Suprapubic skin (tissue), 4 donors: Measurements from ENCODE around the gene LYG1. TPM values are rescaled to one million over a fixed set of nuclear protein-coding genes. Genes with fewer than 3 reads are reported as not detected.

ENCODE experiments used
- DNase-seq, 2 donors: peaks; one replicate each; pipeline ENCODE4 v3.0.0-alpha.2; 2019; ENCODE audit warnings: low spot score in 2 of 2
- H3K27ac ChIP-seq: fragments of 200-600 bp; sonication (generic); one replicate; pipeline ENCODE4 v1.5.1; 2019
- H3K27me3 ChIP-seq: fragments of 200-600 bp; sonication (generic); one replicate; pipeline ENCODE4 v1.5.1; 2019
- H3K36me3 ChIP-seq: fragments of 200-600 bp; sonication (generic); one replicate; pipeline ENCODE4 v1.5.1; 2019
- H3K4me1 ChIP-seq: fragments of 200-600 bp; sonication (generic); one replicate; pipeline ENCODE4 v1.5.1; 2019
- H3K4me3 ChIP-seq: fragments of 200-600 bp; sonication (generic); one replicate; pipeline ENCODE4 v1.5.1; 2019; ENCODE audit warnings: mild to moderate bottlenecking
- H3K9me3 ChIP-seq: fragments of 200-600 bp; sonication (generic); one replicate; pipeline ENCODE4 v1.5.1; 2019
- CTCF ChIP-seq, 2 donors: fragments of 200-600 bp in 1 of 2; fragments of 450-650 bp in 1 of 2; sonication (generic) in 1 of 2; IDR thresholded peaks; one replicate each; pipeline ENCODE4 v1.5.1; 2016 to 2019; ENCODE audit warnings: antibody characterized with exemption in 2 of 2, mild to moderate bottlenecking in 1 of 2, moderate library complexity in 1 of 2
- EP300 ChIP-seq: sonication (generic); formaldehyde crosslinking; IDR thresholded peaks from one replicate; pipeline ENCODE4 v1.6.1; 2017; ENCODE audit warnings: antibody characterized with exemption
- POLR2A ChIP-seq, 2 donors: fragments of 450-650 bp; IDR thresholded peaks; one replicate each; pipeline ENCODE4 v1.6.1; 2017; ENCODE audit warnings: antibody characterized with exemption in 2 of 2, mild to moderate bottlenecking in 2 of 2, moderate library complexity in 2 of 2
- POLR2AphosphoS5 ChIP-seq, 3 donors: sonication (generic); formaldehyde crosslinking; IDR thresholded peaks; one replicate each; pipeline ENCODE4 v1.6.1; 2017; ENCODE audit warnings: antibody characterized with exemption in 3 of 3
- whole genome bisulfite sequencing: methylation state at CpG from one replicate; pipeline ENCODE4 v1.1.5; 2018; 5-methylcytosine and 5-hydroxymethylcytosine counted together
- total RNA-seq, 4 donors: library from RNA; depleted of rRNA; stranded (reverse); fragments of >200 nt; gene quantifications; one replicate each; pipeline ENCODE4 v1.1.0, GENCODE V29; 2016

LYG1 gene
- total RNA-seq, 4 donors from 2014 or later: 0.89 to 4.0 (median 1.4) TPM

GRCh38 chr2:99340669-99341236 is 39.8 kb upstream of the LYG1 start:
- Histone ChIP-seq H3K9me3 (no peaks in the 10 kb centered on the region), H3K36me3 (no peaks in the 10 kb centered on the region), H3K27me3 (no peaks in the 10 kb centered on the region), H3K27ac (no peak overlapping the region), H3K4me1 (peaks cover 24% of the 10 kb centered on the region), H3K4me3 (no peak overlapping the region)
- no peak for DNase-seq
- WGBS: 85% methylated on average over 8 of the region's 8 CpGs
- no peak for TF ChIP-seq POLR2AphosphoS5 (IDR thresholded peaks at IDR 0.05)
- TF ChIP-seq EP300: no peak
- no peak for TF ChIP-seq POLR2A (IDR thresholded peaks at IDR 0.05)
- TF ChIP-seq CTCF (IDR thresholded peaks at IDR 0.05): no peak

- Histone ChIP-seq H3K36me3 (no peaks in the 10 kb centered on the region), H3K4me1 (peaks cover 43% of the 10 kb centered on the region), H3K4me3 (peak overlapping the region; percentile 98), H3K27ac (peak overlapping the region; percentile 91), H3K9me3 (no peaks in the 10 kb centered on the region), H3K27me3 (no peaks in the 10 kb centered on the region)
- DNase-seq: no peak
- 2% methylated on average over 17 of the region's 17 CpGs for WGBS
- TF ChIP-seq POLR2AphosphoS5 (IDR thresholded peaks at IDR 0.05) (no peak), CTCF (IDR thresholded peaks at IDR 0.05) (no peak), EP300 (no peak), POLR2A (IDR thresholded peaks at IDR 0.05) (no peak)
These were observed 37.1 kb upstream of the LYG1 start for GRCh38 chr2:99338029-99338585.

- Histone ChIP-seq H3K27ac (peak within 1 kb of the TSS; percentile 91), H3K27me3 (no peaks in the 10 kb centered on the region), H3K9me3 (no peaks in the 10 kb centered on the region), H3K4me1 (peaks cover 43% of the 10 kb centered on the region), H3K36me3 (peaks cover 6% of the 10 kb centered on the region), H3K4me3 (peak within 1 kb of the TSS; percentile 98)
- WGBS: under 1% methylated on average over 77 of the region's 87 CpGs
- no peak for TF ChIP-seq EP300
- peak in 1 of 2 donors; percentile 41 for TF ChIP-seq POLR2A (IDR thresholded peaks at IDR 0.05)
- TF ChIP-seq POLR2AphosphoS5 (IDR thresholded peaks at IDR 0.05): peak in 1 of 3 donors; percentile 49
- peak in 1 of 2 donors; percentile 64 for TF ChIP-seq CTCF (IDR thresholded peaks at IDR 0.05)
- DNase-seq: peak; percentile 97 to 98
These were observed 36.4 kb upstream of the LYG1 start, which contains the start of gene EIF5B for GRCh38 chr2:99337113-99338028. EIF5B (plus strand) TSS chr2:99337389; CDS start chr2:99337555, 166 bp downstream.

GRCh38 chr2:99336804-99337112 is 35.8 kb upstream of the LYG1 start:
- no peak for TF ChIP-seq EP300
- no peak for TF ChIP-seq POLR2A (IDR thresholded peaks at IDR 0.05)
- TF ChIP-seq POLR2AphosphoS5 (IDR thresholded peaks at IDR 0.05): no peak
- TF ChIP-seq CTCF (IDR thresholded peaks at IDR 0.05): no peak
- DNase-seq: no peak
- Histone ChIP-seq H3K27me3 (no peaks in the 10 kb centered on the region), H3K36me3 (peaks cover 12% of the 10 kb centered on the region), H3K27ac (peak overlapping the region; percentile 91), H3K4me3 (peak overlapping the region; percentile 98), H3K9me3 (no peaks in the 10 kb centered on the region), H3K4me1 (peaks cover 43% of the 10 kb centered on the region)
- 1% methylated on average over 8 of the region's 8 CpGs for WGBS
